Upper lobe of left lung (tissue), 6 donors: ENCODE results near the gene MTMR1. TPM values are rescaled to one million over a fixed set of nuclear protein-coding genes. Genes with fewer than 3 reads are reported as not detected.

ENCODE experiments used
- ATAC-seq, 2 donors: fragments of 200-7000 bp; cut with Tn5 transposase; one replicate each; pipeline ENCODE4 v1.9.1; 2022; ENCODE audit warnings: mild to moderate bottlenecking in 2 of 2, moderate library complexity in 2 of 2; ENCODE audit not compliant: low FRiP score in 2 of 2
- DNase-seq, 2 donors: peaks; one replicate each; pipeline ENCODE4 v3.0.0-alpha.2; 2019 to 2020
- H3K27ac ChIP-seq, 4 donors: fragments of 200-600 bp; sonication (generic); one replicate each; pipeline ENCODE4 v1.5.1; 2016 to 2019
- H3K27me3 ChIP-seq, 4 donors: fragments of 200-600 bp; sonication (generic); one replicate each; pipeline ENCODE4 v1.5.1; 2017 to 2019
- H3K36me3 ChIP-seq, 4 donors: fragments of 200-600 bp; sonication (generic); one replicate each; pipeline ENCODE4 v1.5.1; 2016 to 2019
- H3K4me1 ChIP-seq, 4 donors: fragments of 200-600 bp; sonication (generic); one replicate each; pipeline ENCODE4 v1.5.1; 2018 to 2019
- H3K4me3 ChIP-seq, 4 donors: fragments of 200-600 bp; sonication (generic); one replicate each; pipeline ENCODE4 v1.5.1; 2017 to 2019; ENCODE audit warnings: mild to moderate bottlenecking in 2 of 4, moderate library complexity in 1 of 4
- H3K9me3 ChIP-seq, 4 donors: fragments of 200-600 bp; sonication (generic); one replicate each; pipeline ENCODE4 v1.5.1; 2018 to 2019
- EP300 ChIP-seq, 4 donors: sonication (generic); formaldehyde crosslinking; IDR thresholded peaks; one replicate each; pipeline ENCODE4 v1.5.1; 2017; ENCODE audit warnings: antibody characterized with exemption in 4 of 4, control low read depth in 2 of 4
- POLR2A ChIP-seq, 4 donors: fragments of 450-650 bp; IDR thresholded peaks; one replicate each; pipeline ENCODE4 v1.5.1; 2016 to 2017; ENCODE audit warnings: antibody characterized with exemption in 4 of 4, mild to moderate bottlenecking in 2 of 4
- POLR2AphosphoS5 ChIP-seq, 2 donors: sonication (generic); formaldehyde crosslinking; IDR thresholded peaks; one replicate each; pipeline ENCODE4 v1.5.1; 2017; ENCODE audit warnings: antibody characterized with exemption in 2 of 2
- WGBS, 2 donors: methylation state at CpG; one replicate each; pipeline ENCODE4 v1.1.5; 2017 to 2018; 5-methylcytosine and 5-hydroxymethylcytosine counted together
- total RNA-seq, 6 donors: library from RNA; depleted of rRNA in 4 of 6; stranded (reverse); fragments of >200 nt in 4 of 6; gene quantifications; one replicate each; pipeline versions ENCODE4 v1.1.0 to v1.2.1, GENCODE V29; 2016 to 2021
- TF ChIP-seq, protein P1 (sequence below), 6 experiments: fragments of 450-650 bp in 4 of 6; fragments of 200-600 bp in 2 of 6; sonication (generic) in 2 of 6; IDR thresholded peaks; one replicate each; pipeline ENCODE4 v1.5.1; 2016 to 2019; ENCODE audit warnings: antibody characterized with exemption in 6 of 6
- donor health status: DM: no; HTN: no; CAD: no; lungs with moderate emphysema.
- donor health status: DM: no; HTN: yes; CAD: no; lungs with severe emphysema.

Gene MTMR1
- total RNA-seq, 6 donors from 2014 or later: 10.9 to 24.6 (median 20.8) TPM

DNA sequence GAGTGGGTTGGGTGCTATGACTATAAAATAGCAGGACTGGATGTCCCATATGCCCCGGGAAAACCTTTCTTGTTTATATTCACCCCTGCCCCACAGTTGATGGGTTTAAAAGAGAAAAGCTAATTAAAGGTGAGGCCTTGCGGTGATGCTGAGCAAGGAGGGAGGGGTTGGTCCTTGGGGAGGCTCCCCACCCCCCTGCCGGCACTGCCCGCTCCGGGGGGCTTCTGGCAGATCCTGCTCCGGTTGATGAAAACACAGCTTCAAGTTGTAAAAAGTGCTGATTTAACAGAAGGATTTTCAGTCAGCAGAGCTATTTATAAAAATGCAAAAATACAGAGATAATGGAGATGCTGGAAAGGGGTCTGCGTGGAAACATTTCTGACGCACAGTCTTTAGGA, 68.6 kb downstream of the MTMR1 start:
- DNase-seq: no peak
- Histone ChIP-seq H3K36me3 (peaks cover 0 to 15% (median 3%) of the 10 kb centered on the region in 4 donors), H3K27ac (no peak overlapping the region), H3K4me1 (peaks cover 0 to under 1% (median 0%) of the 10 kb centered on the region in 4 donors), H3K4me3 (no peak overlapping the region), H3K9me3 (no peaks in the 10 kb centered on the region), H3K27me3 (no peaks in the 10 kb centered on the region)
- TF ChIP-seq EP300 (IDR thresholded peaks at IDR 0.05) (no peak), POLR2AphosphoS5 (IDR thresholded peaks at IDR 0.05) (no peak), POLR2A (IDR thresholded peaks at IDR 0.05) (no peak)
- TF ChIP-seq, protein P1, sequence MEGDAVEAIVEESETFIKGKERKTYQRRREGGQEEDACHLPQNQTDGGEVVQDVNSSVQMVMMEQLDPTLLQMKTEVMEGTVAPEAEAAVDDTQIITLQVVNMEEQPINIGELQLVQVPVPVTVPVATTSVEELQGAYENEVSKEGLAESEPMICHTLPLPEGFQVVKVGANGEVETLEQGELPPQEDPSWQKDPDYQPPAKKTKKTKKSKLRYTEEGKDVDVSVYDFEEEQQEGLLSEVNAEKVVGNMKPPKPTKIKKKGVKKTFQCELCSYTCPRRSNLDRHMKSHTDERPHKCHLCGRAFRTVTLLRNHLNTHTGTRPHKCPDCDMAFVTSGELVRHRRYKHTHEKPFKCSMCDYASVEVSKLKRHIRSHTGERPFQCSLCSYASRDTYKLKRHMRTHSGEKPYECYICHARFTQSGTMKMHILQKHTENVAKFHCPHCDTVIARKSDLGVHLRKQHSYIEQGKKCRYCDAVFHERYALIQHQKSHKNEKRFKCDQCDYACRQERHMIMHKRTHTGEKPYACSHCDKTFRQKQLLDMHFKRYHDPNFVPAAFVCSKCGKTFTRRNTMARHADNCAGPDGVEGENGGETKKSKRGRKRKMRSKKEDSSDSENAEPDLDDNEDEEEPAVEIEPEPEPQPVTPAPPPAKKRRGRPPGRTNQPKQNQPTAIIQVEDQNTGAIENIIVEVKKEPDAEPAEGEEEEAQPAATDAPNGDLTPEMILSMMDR (IDR thresholded peaks at IDR 0.05): no peak
- 81 to 87% methylated on average over 7 to 8 of the region's 8 CpGs for WGBS, 2 donors
- ATAC-seq: no peak

DNA sequence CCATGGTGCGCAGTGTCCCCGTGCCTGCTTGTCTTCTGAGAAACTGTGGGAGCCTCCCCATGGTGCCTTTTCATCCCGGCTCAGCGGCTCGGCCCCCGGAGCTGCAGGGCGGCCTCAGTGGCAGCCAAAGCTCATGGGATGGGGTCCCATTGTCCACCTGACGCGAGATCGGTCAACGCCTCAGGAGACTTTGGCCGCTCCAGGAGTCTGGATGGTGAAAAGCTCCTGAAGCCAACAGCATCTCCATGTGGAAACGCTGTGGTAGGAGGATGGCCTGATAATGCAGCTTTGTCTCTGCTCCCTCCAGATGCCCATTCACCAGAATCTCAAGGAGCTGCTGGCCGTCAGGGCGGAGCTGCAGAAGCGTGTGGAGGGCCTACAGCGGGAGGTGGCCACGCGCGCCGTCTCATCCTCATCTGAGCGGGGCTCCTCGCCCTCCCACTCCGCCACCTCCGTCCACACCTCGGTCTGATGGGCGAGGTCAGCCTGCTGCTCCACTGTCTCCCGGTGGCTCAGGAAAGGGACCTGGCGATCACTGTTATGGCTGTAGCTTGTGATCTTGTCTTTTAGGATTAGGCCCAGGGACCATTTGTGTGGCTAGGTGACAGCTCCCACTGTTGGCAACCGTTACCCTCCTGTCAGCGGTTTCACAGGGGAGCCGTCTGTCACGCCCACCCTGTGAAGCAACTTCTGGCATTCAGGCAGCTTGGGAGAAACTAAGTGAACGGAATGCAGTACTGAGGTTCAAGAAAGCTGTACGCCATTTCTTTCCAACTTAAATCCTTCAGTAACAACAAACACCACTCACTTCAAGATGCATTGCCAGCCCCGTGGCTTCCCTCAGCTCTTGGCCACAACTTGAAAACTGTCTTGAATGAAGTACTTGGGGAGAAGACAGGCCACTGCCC, 69.3 kb downstream of the MTMR1 start:
- ATAC-seq: no peak
- H3K27me3 ChIP-seq: no peaks in the 10 kb centered on the region
- H3K4me3 ChIP-seq: no peak overlapping the region
- WGBS, 2 donors: 86 to 90% methylated on average over 15 to 36 of the region's 36 CpGs
- H3K4me1 ChIP-seq: peaks cover 0 to 7% (median 3%) of the 10 kb centered on the region in 4 donors
- no peaks in the 10 kb centered on the region for H3K9me3 ChIP-seq
- no peak overlapping the region for H3K27ac ChIP-seq
- TF ChIP-seq EP300 (IDR thresholded peaks at IDR 0.05) (no peak), POLR2AphosphoS5 (IDR thresholded peaks at IDR 0.05) (no peak), POLR2A (IDR thresholded peaks at IDR 0.05) (no peak)
- TF ChIP-seq, protein P1 (IDR thresholded peaks at IDR 0.05): no peak
- no peak for DNase-seq
- peaks cover 0 to 8% (median 1%) of the 10 kb centered on the region in 4 donors for H3K36me3 ChIP-seq

DNA sequence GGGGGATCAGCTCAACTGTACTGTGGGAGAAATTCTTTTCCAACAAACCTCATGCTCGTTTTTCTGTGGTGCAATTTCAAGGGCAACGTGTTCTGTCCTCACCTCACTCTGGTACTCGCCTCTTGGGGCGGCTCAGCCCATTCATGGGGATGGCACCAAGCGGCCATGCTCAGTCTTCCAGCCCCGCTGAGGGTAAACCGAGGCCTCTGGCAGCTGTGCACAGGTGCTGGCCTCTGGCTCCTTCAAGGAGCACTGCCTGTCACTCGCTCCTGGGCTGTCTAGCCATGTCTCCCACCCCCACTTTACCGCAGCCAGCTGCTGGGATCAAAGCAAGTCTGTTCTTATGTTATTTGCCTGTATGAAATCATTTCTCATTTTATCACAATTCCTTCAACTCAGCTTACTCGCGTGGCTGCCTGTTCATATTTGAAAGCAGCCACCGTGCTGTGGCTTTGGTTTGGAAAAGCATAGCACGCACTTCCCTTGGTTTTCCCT, 70.2 kb downstream of the MTMR1 start:
- H3K9me3 ChIP-seq: no peaks in the 10 kb centered on the region
- H3K4me3 ChIP-seq: no peak overlapping the region
- H3K27me3 ChIP-seq: no peaks in the 10 kb centered on the region
- no peak overlapping the region for H3K27ac ChIP-seq
- 76 to 83% methylated on average over 10 to 13 of the region's 13 CpGs for WGBS, 2 donors
- TF ChIP-seq, protein P1 (IDR thresholded peaks at IDR 0.05): no peak
- TF ChIP-seq POLR2A (IDR thresholded peaks at IDR 0.05): no peak
- TF ChIP-seq POLR2AphosphoS5 (IDR thresholded peaks at IDR 0.05): no peak
- no peak for TF ChIP-seq EP300 (IDR thresholded peaks at IDR 0.05)
- peaks cover 0 to 10% (median 4%) of the 10 kb centered on the region in 4 donors for H3K4me1 ChIP-seq
- H3K36me3 ChIP-seq: peaks cover 0 to 12% (median 1%) of the 10 kb centered on the region in 4 donors
- no peak for ATAC-seq
- DNase-seq: no peak

DNA sequence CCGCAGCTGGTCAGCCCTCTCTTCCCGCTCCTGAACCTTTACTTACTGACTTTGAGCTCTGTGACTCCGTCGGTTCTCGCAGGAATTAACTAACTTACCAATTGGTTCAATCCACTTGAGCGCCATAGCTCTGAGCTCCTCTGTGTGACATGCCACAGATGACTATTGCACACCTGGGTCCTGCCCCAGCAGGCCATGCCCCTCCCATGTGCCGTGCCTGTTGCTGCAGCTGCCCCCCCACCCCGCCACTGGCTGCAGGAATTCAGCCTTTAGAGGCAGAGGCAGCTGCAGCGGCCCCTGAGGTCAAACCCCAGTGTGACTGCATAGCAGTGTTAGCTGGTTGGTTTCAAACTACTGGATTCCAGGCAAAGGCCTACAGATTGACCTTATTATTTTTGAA, 70.6 kb downstream of the MTMR1 start:
- ATAC-seq (no peak), DNase-seq (no peak)
- H3K36me3 ChIP-seq: peaks cover 0 to 17% (median 1%) of the 10 kb centered on the region in 4 donors
- WGBS, 2 donors: 85 to 91% methylated on average over 6 to 9 of the region's 9 CpGs
- H3K27ac ChIP-seq: no peak overlapping the region
- H3K4me1 ChIP-seq: peaks cover 0 to 10% (median 4%) of the 10 kb centered on the region in 4 donors
- H3K27me3 ChIP-seq: no peaks in the 10 kb centered on the region
- H3K9me3 ChIP-seq: no peaks in the 10 kb centered on the region
- TF ChIP-seq POLR2AphosphoS5 (IDR thresholded peaks at IDR 0.05): no peak
- TF ChIP-seq POLR2A (IDR thresholded peaks at IDR 0.05): no peak
- TF ChIP-seq, protein P1 (IDR thresholded peaks at IDR 0.05): no peak
- no peak for TF ChIP-seq EP300 (IDR thresholded peaks at IDR 0.05)
- no peak overlapping the region for H3K4me3 ChIP-seq
